DMS114 treated with DMSO at 0.1 percent for 48 hours (cell line): ENCODE measurements around the gene ARID1B.

Experiments
- DNase-seq: peaks from one replicate; lab custom pipeline; 2025; ENCODE audit not compliant: unreplicated experiment; lab: John Stamatoyannopoulos, UW

ARID1B gene

GRCh38 chr6:157017022-157017421 lies 239.8 kb downstream of the ARID1B start:
- no peak for DNase-seq

GRCh38 chr6:157017861-157018260 lies 240.7 kb downstream of the ARID1B start:
- no peak for DNase-seq

GRCh38 chr6:157019115-157019641 lies 242.0 kb downstream of the ARID1B start:
- no peak for DNase-seq

- no peak for DNase-seq
Measured at GRCh38 chr6:157019733-157020132, 242.6 kb downstream of the ARID1B start.

- no peak for DNase-seq
Measured at GRCh38 chr6:157020398-157020797, 243.2 kb downstream of the ARID1B start.

GRCh38 chr6:157020881-157021343 lies 243.7 kb downstream of the ARID1B start:
- DNase-seq, result peak; percentile 22

- DNase-seq, result peak; percentile 38
Measured at GRCh38 chr6:157021344-157021992, 244.3 kb downstream of the ARID1B start.

- peak; percentile 39 for DNase-seq
Measured at GRCh38 chr6:157021993-157022740, 245.0 kb downstream of the ARID1B start.

- DNase-seq, result no peak
Measured at GRCh38 chr6:157023958-157024357, 246.8 kb downstream of the ARID1B start.

- DNase-seq, result no peak
Measured at GRCh38 chr6:157024745-157025144, 247.6 kb downstream of the ARID1B start.

- no peak for DNase-seq
Measured at GRCh38 chr6:157025437-157025836, 248.3 kb downstream of the ARID1B start.

- no peak for DNase-seq
Measured at GRCh38 chr6:157029980-157030690, 253.0 kb downstream of the ARID1B start.

- DNase-seq, result no peak
Measured at GRCh38 chr6:157030755-157031154, 253.6 kb downstream of the ARID1B start.

GRCh38 chr6:157032923-157033322 lies 255.7 kb downstream of the ARID1B start:
- no peak for DNase-seq

GRCh38 chr6:157033428-157034140 lies 256.4 kb downstream of the ARID1B start:
- DNase-seq, result no peak

- peak; percentile 14 for DNase-seq
Measured at GRCh38 chr6:157034436-157035230, 257.5 kb downstream of the ARID1B start.

- no peak for DNase-seq
Measured at GRCh38 chr6:157035546-157035945, 258.4 kb downstream of the ARID1B start.

- no peak for DNase-seq
Measured at GRCh38 chr6:157036245-157036711, 259.1 kb downstream of the ARID1B start.

GRCh38 chr6:157037165-157037564 lies 260.0 kb downstream of the ARID1B start:
- DNase-seq, result no peak

GRCh38 chr6:157038610-157039009 lies 261.4 kb downstream of the ARID1B start:
- no peak for DNase-seq
